Dermis microvascular lymphatic vessel endothelial cell (primary cell): ENCODE results near the gene ACVR1B. TPM values are rescaled to one million over a fixed set of nuclear protein-coding genes. Genes with fewer than 3 reads are reported as not detected.
A peak's percentile ranks its signal among the peaks of the same experiment; 100 is the strongest.

Experiments
- DNase-seq, 2 donors: peaks; one replicate each; pipeline versions ENCODE4 v3.0.0 to v3.0.0-alpha.2; 2010; ENCODE audit warnings: low read depth in 2 of 2
- total RNA-seq: library from RNA; depleted of rRNA; stranded (reverse); fragments of >200 nt; gene quantifications from 2 replicates; pipeline ENCODE4 v1.2.1, GENCODE V29; 2014

ACVR1B gene
- 8.3 and 14.2 TPM in 2 replicates for total RNA-seq

- peak; percentile 86 to 94 for DNase-seq
Measured at GRCh38 chr12:51951199-51951842, at the start of gene ACVR1B. ACVR1B (plus strand) TSS chr12:51951699; CDS start chr12:51951744, 45 bp downstream.

DNA sequence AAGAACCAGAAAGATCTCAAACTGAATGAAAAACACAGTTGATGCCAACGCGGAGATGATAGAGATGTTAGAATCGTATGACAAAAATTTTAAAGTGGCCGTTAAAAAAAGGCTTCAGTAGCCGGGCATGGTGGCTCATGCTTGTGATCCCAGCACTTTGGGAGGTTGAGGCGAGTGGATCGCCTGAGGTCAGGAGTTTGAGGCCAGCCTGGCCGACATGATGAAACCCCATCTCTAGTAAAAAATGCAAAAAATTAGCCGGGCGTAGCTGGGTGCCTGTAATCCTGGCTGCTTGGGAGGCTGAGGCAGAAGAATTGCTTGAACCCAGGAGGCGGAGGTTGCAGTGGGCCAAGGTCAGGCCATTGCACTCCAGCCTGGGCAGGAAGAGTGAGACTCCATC lies 49.6 kb upstream of the ACVR1B start:
- DNase-seq: no peak

DNA sequence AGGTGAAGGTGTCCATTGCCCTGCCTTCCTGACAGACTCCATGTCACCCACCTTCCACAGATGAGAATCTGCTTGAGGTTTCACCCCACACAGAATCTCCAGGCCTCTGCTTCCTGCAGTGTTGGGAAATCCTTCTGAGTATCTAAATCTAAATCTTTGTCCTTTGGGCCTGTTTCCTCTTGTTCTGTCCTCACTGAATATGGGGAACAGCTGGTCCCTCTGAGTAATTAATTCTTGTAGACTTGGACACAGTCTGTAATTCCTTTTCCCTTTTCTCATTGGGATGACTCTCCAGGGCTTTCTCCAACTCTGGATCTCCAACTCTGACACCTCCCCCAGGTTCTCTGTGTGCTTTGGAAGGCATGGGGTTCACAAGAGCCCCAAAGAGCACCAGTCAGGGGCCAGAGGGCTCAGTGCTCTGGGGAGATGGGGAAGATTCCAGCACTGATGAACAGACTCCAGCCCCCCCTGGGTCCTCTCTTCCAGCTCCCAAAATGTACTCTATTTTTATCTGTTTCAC lies 46.5 kb upstream of the ACVR1B start:
- no peak for DNase-seq

- peak; percentile 66 to 90 for DNase-seq
Measured at GRCh38 chr12:51905471-51906429, 45.7 kb upstream of the ACVR1B start.

GRCh38 chr12:51906430-51907082 lies 44.9 kb upstream of the ACVR1B start:
- DNase-seq: no peak

GRCh38 chr12:51907083-51907855 lies 44.2 kb upstream of the ACVR1B start, which contains the start of gene ACVRL1:
ACVRL1 (plus strand) TSS chr12:51907504; CDS start chr12:51912475, 4,971 bp downstream.
- peak in 1 of 2 donors; percentile 62 for DNase-seq

- DNase-seq: peak in 1 of 2 donors; percentile 42
Measured at GRCh38 chr12:51907856-51908425, 43.6 kb upstream of the ACVR1B start.

GRCh38 chr12:51908876-51909592 lies 42.5 kb upstream of the ACVR1B start:
- no peak for DNase-seq

DNA sequence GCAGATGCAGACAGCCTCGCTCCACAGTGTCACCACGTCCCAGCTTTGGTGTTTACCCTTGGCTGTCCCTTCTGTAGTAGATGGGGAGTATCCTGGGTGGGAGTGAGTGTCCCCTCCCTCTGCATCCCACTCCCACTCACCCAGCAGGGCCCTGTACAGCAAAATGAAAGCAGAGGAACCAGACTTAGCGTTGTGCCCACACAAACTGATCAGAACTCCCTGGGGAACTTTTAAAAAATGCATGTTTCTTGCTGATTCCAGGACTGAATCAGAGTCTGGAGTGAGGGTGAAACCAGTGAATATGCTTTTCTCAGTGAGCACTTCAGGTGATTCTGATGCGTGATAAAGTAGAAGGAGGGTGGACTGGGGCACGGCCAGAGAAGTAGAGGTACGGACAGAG lies 41.3 kb upstream of the ACVR1B start:
- no peak for DNase-seq

- peak in 1 of 2 donors; percentile 47 for DNase-seq
Measured at GRCh38 chr12:51910691-51911090, 40.8 kb upstream of the ACVR1B start.

GRCh38 chr12:51911307-51911706 lies 40.2 kb upstream of the ACVR1B start:
- no peak for DNase-seq

GRCh38 chr12:51911788-51912711 lies 39.4 kb upstream of the ACVR1B start:
- peak; percentile 82 to 83 for DNase-seq

DNA sequence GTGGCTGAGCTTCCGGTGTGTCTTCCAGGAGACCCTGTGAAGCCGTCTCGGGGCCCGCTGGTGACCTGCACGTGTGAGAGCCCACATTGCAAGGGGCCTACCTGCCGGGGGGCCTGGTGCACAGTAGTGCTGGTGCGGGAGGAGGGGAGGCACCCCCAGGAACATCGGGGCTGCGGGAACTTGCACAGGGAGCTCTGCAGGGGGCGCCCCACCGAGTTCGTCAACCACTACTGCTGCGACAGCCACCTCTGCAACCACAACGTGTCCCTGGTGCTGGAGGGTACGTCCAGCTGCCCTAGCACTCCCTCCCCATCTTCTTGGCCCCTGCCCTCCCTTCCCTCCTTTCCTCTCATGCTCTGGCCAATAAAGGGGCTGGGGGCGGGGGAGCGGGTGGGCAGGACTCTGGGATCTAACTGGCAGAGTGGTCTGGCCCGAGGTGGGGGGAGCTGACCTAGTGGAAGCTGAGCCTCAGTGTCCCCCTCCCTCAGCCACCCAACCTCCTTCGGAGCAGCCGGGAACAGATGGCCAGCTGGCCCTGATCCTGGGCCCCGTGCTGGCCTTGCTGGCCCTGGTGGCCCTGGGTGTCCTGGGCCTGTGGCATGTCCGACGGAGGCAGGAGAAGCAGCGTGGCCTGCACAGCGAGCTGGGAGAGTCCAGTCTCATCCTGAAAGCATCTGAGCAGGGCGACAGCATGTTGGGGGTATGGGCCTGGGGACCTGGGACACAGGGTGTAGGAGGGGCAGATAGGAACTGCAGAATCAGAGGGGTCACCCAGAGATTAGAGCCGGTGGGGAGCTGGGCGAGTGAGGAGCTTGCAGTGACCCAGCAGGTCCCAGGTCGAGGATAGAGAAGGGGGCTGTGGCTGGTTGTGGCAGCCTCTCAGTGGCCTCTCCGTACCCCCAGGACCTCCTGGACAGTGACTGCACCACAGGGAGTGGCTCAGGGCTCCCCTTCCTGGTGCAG lies 38.1 kb upstream of the ACVR1B start:
- no peak for DNase-seq

- no peak for DNase-seq
Measured at GRCh38 chr12:51914034-51914923, 37.2 kb upstream of the ACVR1B start.

GRCh38 chr12:51915003-51915625 lies 36.4 kb upstream of the ACVR1B start:
- DNase-seq: no peak

- DNase-seq: no peak
Measured at GRCh38 chr12:51915951-51916350, 35.5 kb upstream of the ACVR1B start.
